DND-41 (cell line): Measurements from ENCODE around the gene CDC42BPG.

Source experiments
- CTCF ChIP-seq: IDR thresholded peaks from 2 replicates; pipeline ENCODE4 v1.5.1; 2012; ENCODE audit warnings: borderline replicate concordance, low read length, moderate library complexity, mild to moderate bottlenecking; ENCODE audit not compliant: poor library complexity, severe bottlenecking; ENCODE audit errors: extremely low read depth
- EZH2 ChIP-seq: IDR thresholded peaks from 3 replicates; pipeline ENCODE4 v1.6.1; 2012; ENCODE audit warnings: borderline replicate concordance, low read depth, mild to moderate bottlenecking, moderate library complexity, low read length, inconsistent platforms; ENCODE audit not compliant: severe bottlenecking

- TF ChIP-seq CTCF (peak; percentile 26), EZH2 (no peak)
Measured at GRCh38 chr11:64778473-64779298, 65.8 kb downstream of the CDC42BPG start, which contains the start of gene SF1.
